G401.6 (cell line): Measurements from ENCODE around the gene ONECUT3.

Source experiments
- FAIRE-seq: peaks from 2 replicates; lab custom pipeline; 2012; peaks lifted over from hg19 to GRCh38; lab: Jason Lieb, UNC

The ONECUT3 gene

GRCh38 chr19:1770866-1771576 lies 17.7 kb downstream of the ONECUT3 start:
- FAIRE-seq = no peak

DNA sequence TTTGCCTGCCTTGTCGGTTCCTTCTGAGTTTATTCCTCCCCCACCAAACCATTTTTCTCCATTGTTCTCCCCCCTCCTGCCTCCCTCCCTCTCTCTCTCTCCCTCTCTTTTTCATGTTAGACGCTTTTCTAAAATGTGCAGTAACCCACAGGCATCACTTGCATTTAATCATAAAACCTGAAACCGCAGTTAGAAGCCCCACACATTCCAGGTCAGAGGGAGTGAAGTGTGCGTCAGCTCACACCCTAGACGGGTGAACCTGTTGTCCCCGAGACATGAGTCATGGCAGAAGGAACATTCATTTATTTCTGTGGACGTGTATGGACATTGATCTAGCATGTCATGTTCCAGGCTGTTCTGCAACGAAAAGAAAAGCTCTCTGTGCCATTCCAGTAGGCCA lies 19.9 kb downstream of the ONECUT3 start:
- no peak for FAIRE-seq

GRCh38 chr19:1774989-1775772 lies 21.9 kb downstream of the ONECUT3 start:
- FAIRE-seq = no peak

DNA sequence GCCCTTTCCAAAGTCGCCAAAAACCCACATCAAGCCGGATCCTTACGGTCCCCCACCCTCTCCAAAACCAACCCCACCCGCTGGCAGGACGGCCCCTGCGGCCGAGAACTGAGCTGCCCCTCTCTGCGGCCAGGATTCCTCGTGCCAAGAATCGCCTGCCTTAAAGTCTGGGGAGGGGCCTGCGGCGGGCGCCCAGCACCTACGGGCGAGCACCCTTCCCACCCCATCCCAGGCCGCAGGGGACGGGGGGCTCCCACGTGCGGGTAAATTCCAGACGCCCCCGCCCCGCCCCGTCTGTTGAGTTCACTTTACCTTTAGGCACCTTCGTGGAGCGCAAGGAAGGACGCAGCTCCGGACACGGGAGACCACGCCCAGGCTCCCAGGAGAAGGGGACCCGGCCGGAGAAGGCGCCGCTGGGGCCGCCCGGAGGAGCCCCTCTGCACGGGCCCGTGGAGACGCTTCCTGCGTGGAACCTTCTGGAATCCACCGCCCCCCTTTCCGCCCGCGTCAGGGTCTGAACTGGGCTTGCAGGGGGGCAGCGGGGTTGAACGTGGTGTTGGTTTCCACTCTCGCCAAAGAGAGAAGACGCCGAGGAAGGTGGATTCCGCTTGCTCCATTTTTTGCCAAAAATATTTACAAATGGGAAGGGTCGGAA lies 22.8 kb downstream of the ONECUT3 start:
- FAIRE-seq = no peak

GRCh38 chr19:1776606-1777147 lies 23.4 kb downstream of the ONECUT3 start:
- no peak for FAIRE-seq

- FAIRE-seq = no peak
Measured at GRCh38 chr19:1777149-1777548, 23.8 kb downstream of the ONECUT3 start.

GRCh38 chr19:1779574-1779973 lies 26.3 kb downstream of the ONECUT3 start:
- no peak for FAIRE-seq

GRCh38 chr19:1780272-1780958 lies 27.1 kb downstream of the ONECUT3 start:
- FAIRE-seq = no peak

- FAIRE-seq = no peak
Measured at GRCh38 chr19:1782521-1782920, 29.2 kb downstream of the ONECUT3 start.

- FAIRE-seq = no peak
Measured at GRCh38 chr19:1783354-1783753, 30.0 kb downstream of the ONECUT3 start.

DNA sequence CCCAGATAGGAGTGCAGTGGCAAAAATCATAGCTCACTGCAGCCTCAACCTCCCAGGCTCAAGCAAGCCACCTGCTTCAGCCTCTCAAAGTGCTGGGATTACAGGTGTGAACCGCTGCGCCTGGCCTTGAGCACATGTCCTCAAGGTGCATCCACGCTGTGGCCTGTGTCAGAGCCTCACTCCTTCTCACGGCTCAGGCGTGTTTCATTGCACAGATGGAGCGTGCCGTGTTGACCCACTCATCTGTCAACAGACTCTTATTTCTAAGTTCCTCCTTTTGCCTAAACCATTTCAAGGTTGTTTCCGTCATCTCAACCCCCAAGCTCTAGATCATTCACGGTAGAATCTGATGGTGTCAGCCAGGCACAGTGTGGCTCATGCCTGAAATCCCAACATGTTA lies 30.6 kb downstream of the ONECUT3 start:
- FAIRE-seq = no peak

DNA sequence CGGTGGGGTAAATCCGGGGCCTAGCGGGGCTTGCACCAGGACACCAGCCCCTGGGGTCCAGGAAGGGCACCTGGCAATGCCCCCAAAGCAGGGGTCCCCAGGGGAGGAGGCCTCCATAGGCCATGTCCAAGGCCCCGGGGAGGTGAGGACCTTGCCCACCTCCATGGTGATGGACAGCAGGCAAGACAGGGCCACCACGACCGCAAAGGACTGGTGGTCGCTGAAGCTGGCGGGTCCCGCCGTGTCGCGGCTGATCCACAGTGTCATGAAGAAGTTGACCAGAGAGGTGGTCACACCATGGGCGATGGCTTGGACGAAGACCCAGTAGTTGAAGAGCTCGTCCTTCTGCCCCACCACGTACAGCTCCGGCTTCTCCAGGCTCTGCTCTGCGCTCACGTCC lies 32.0 kb downstream of the ONECUT3 start:
- FAIRE-seq = no peak

- no peak for FAIRE-seq
Measured at GRCh38 chr19:1786668-1787067, 33.4 kb downstream of the ONECUT3 start.

GRCh38 chr19:1787116-1787515 lies 33.8 kb downstream of the ONECUT3 start:
- no peak for FAIRE-seq

- FAIRE-seq = no peak
Measured at GRCh38 chr19:1789261-1790041, 36.1 kb downstream of the ONECUT3 start.

DNA sequence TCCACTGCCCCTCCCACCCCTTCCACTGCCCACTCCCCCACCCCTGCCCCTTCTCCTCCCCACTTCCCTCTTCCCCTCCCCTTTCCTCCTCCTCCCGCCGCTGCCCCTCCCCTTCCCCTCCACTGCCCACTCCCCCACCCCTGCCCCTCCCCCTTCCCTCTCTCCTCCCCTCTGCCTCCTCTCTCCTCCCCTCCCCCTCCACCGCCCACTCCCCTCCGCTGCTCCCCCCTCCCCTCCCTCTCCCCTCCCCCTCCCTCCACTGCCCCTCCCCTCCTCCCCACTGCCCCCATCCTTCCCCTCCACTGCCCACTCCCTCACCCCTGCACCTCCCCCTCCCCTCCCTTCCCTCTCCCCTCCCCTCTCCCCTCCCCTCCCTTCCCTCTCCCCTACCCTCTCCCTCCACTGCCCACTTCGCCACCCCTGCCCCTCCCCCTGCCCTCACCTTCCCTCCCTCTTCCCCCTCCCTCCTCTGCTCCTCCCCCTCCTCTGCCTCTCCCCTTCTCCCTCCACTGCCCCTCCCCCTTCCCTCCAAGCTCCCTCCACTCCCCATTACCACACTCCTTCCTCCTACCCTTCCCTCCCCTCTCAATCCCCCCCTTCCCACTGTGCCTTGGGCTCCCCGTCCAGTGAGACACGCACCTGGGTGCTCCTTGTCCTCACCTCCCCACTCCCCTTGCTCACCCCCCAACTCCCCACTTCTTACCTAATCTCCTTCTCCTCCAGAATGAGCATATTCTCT lies 36.9 kb downstream of the ONECUT3 start:
- FAIRE-seq = no peak

DNA sequence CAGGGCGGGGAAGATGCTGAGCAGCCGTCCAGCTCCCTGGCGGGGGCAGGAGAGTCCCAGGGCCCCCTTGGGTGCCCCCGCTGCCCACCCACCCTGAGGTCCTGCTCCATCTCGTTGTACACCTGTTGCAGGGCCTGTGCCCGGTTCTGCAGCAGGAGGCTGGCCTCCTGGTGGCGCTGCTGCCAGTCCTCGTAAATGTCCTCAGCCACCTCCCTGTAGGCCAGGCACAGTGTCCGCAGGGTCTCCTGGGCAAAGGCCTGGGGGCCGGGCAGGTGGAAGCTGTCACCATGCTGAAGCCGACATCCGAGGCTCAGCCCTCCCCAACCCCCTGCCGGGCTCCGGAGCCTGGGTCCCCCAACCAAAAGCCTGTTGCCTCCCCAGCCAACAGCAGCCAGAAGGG lies 38.6 kb downstream of the ONECUT3 start:
- FAIRE-seq = no peak

- no peak for FAIRE-seq
Measured at GRCh38 chr19:1794424-1795172, 41.3 kb downstream of the ONECUT3 start.

DNA sequence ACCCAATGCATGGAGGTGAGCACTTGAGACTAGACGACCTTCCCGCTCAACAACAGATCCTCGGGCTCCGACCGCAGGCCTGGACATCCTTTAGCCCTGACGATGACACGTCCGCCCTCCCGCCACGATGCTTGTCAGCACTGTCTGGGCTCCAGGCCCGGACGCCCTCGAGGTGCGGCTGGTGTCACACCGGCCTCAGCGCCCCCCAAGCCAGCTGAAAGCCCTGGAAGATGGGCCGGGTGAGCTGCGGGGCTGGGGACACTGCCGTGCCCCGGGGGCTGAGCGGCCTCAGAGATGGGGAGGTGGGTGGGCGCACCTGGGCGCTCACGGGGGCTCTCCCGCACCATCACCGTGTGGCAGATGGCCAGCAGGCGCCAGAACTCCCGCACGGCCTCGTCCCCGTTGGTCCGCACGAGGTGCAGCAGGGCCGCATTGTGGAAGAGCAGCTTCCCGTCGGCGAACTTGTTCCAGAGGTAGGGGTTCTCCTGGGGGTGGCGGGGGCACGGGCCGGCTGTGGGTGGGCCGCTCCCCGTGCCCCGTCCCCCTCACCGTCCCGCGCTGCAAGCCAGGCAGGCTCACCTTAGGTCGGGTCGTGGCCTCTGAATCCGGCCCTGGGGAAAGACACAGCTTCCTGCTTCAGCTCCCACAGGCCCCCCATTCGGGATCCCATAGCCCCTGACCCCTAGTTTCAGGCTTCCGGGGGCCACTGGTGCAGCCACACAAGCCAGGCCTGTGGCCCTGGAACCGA lies 43.3 kb downstream of the ONECUT3 start:
- no peak for FAIRE-seq
